Uterus (tissue), 2 donors: ENCODE measurements around the gene SESN3.

Experiments
- CTCF ChIP-seq, 4 experiments: fragments of 200-600 bp in 2 of 4; fragments of 450-650 bp in 2 of 4; sonication (generic) in 2 of 4; IDR thresholded peaks; one replicate each; pipeline ENCODE4 v1.5.1; 2016 to 2019; ENCODE audit warnings: antibody characterized with exemption in 4 of 4, mild to moderate bottlenecking in 2 of 4, moderate library complexity in 1 of 4
- POLR2A ChIP-seq, 2 donors: fragments of 450-650 bp; IDR thresholded peaks; one replicate each; pipeline ENCODE4 v1.6.1; 2016; ENCODE audit warnings: antibody characterized with exemption in 2 of 2, mild to moderate bottlenecking in 1 of 2, moderate library complexity in 1 of 2

GRCh38 chr11:95148406-95148805 is 82.6 kb downstream of the SESN3 start:
- TF ChIP-seq CTCF (IDR thresholded peaks at IDR 0.05) (no peak), POLR2A (IDR thresholded peaks at IDR 0.05) (no peak)
